NCI-H2081 (cell line): ENCODE measurements around the gene GALNT10.
A peak's percentile ranks its signal among the peaks of the same experiment; 100 is the strongest.

Experiments
- DNase-seq, 2 experiments: peaks; one replicate each; lab custom pipeline; 2025; lab: John Stamatoyannopoulos, UW

Gene GALNT10

GRCh38 chr5:154384480-154385235 is 194.1 kb downstream of the GALNT10 start:
- no peak for DNase-seq

- peak in 1 of 2 experiments; percentile 46 for DNase-seq
Observed at GRCh38 chr5:154385236-154385512, 194.6 kb downstream of the GALNT10 start.

GRCh38 chr5:154386952-154387629 is 196.6 kb downstream of the GALNT10 start:
- no peak for DNase-seq

GRCh38 chr5:154388842-154389241 is 198.3 kb downstream of the GALNT10 start:
- DNase-seq: no peak

GRCh38 chr5:154390096-154390495 is 199.6 kb downstream of the GALNT10 start:
- no peak for DNase-seq

- peak in 1 of 2 experiments; percentile 7 for DNase-seq
Observed at GRCh38 chr5:154390746-154391359, 200.3 kb downstream of the GALNT10 start.

- no peak for DNase-seq
Observed at GRCh38 chr5:154391788-154392187, 201.3 kb downstream of the GALNT10 start.

GRCh38 chr5:154393850-154394249 is 203.3 kb downstream of the GALNT10 start:
- DNase-seq: no peak

GRCh38 chr5:154394307-154394706 is 203.8 kb downstream of the GALNT10 start:
- no peak for DNase-seq

- DNase-seq: peak; percentile 48 to 86
Observed at GRCh38 chr5:154395407-154396106, 205.0 kb downstream of the GALNT10 start.

GRCh38 chr5:154396128-154396527 is 205.6 kb downstream of the GALNT10 start:
- DNase-seq: no peak

GRCh38 chr5:154397652-154398406 is 207.3 kb downstream of the GALNT10 start:
- peak; percentile 33 to 75 for DNase-seq

GRCh38 chr5:154400678-154401077 is 210.1 kb downstream of the GALNT10 start:
- DNase-seq: no peak

- DNase-seq: no peak
Observed at GRCh38 chr5:154401355-154401754, 210.8 kb downstream of the GALNT10 start.

- no peak for DNase-seq
Observed at GRCh38 chr5:154401931-154402330, 211.4 kb downstream of the GALNT10 start.

- DNase-seq: no peak
Observed at GRCh38 chr5:154402611-154403010, 212.1 kb downstream of the GALNT10 start.

GRCh38 chr5:154403234-154403633 is 212.7 kb downstream of the GALNT10 start:
- no peak for DNase-seq

GRCh38 chr5:154403776-154404387 is 213.3 kb downstream of the GALNT10 start:
- DNase-seq: no peak

GRCh38 chr5:154405078-154405792 is 214.7 kb downstream of the GALNT10 start:
- DNase-seq: peak; percentile 73 to 75

- no peak for DNase-seq
Observed at GRCh38 chr5:154406231-154406630, 215.7 kb downstream of the GALNT10 start.

- DNase-seq: no peak
Observed at GRCh38 chr5:154406826-154407225, 216.3 kb downstream of the GALNT10 start.
